Calu3 (cell line): ENCODE data around the gene CCDC73. TPM values are rescaled to one million over a fixed set of nuclear protein-coding genes. Genes with fewer than 3 reads are reported as not detected.
"Not testable (repeated sequence)": the region's sequence is repeated elsewhere in the genome, so short reads cannot be mapped to it uniquely, and the experiment has no call there.

Experiments used
- BruUV-seq: library from RNA; stranded (reverse); fragments of 400-500 nt; replicated peaks from 2 replicates; lab custom pipeline; 2021; lab: Mats Ljungman, UMichigan
- CTCF ChIA-PET: fragments of 300-600 bp; sonication (Branson Sonifier 250); formaldehyde crosslinking; loops from one replicate; lab custom pipeline; 2022; ENCODE audit warnings: antibody characterized with exemption; lab: Charles Lee
- DNase-seq: peaks from one replicate; pipeline ENCODE4 v3.0.0; 2022
- H3K27ac Mint-ChIP-seq: one replicate; pipeline ENCODE4 v1.8.0; 2022; ENCODE audit warnings: mixed read lengths; ENCODE audit not compliant: unreplicated experiment
- H3K27me3 Mint-ChIP-seq: one replicate; pipeline ENCODE4 v1.8.0; 2022; ENCODE audit warnings: mixed read lengths; ENCODE audit not compliant: unreplicated experiment
- H3K36me3 Mint-ChIP-seq: one replicate; pipeline ENCODE4 v1.8.0; 2022; ENCODE audit warnings: mild to moderate bottlenecking, moderate library complexity, mixed read lengths; ENCODE audit not compliant: insufficient read depth, unreplicated experiment
- H3K4me1 Mint-ChIP-seq: one replicate; pipeline ENCODE4 v1.8.0; 2022; ENCODE audit warnings: mild to moderate bottlenecking, low read depth, mixed read lengths; ENCODE audit not compliant: unreplicated experiment
- H3K4me3 Mint-ChIP-seq: one replicate; pipeline ENCODE4 v1.8.0; 2022; ENCODE audit warnings: mild to moderate bottlenecking, low read depth, moderate library complexity, mixed read lengths; ENCODE audit not compliant: unreplicated experiment
- H3K9me3 Mint-ChIP-seq: one replicate; pipeline ENCODE4 v1.8.0; 2022; ENCODE audit warnings: low read depth, mixed read lengths; ENCODE audit not compliant: unreplicated experiment
- CTCF ChIP-seq: fragments of 200-600 bp; IDR thresholded peaks from one replicate; pipeline ENCODE4 v1.8.0; 2022; ENCODE audit warnings: antibody characterized with exemption; ENCODE audit not compliant: unreplicated experiment
- intact Hi-C: fragments of 100-400 bp; cut with micrococcal nuclease; formaldehyde crosslinking; loops from one replicate; pipeline ENCODE4 v1.10.0; 2022; ENCODE audit not compliant: unreplicated experiment
- total RNA-seq: library from RNA; stranded (reverse); gene quantifications from 2 replicates; pipeline ENCODE4 v1.2.3, GENCODE V29; 2022

Gene CCDC73
- total RNA-seq, 1 experiment from 2014 or later: not detected

GRCh38 chr11:32606220-32606619 lies 188.2 kb downstream of the CCDC73 start:
- BruUV-seq: no TSS peak
- Mint-ChIP-seq H3K36me3 (peaks cover 44% of the 10 kb centered on the region), H3K4me3 (no peak overlapping the region), H3K27me3 (no peaks in the 10 kb centered on the region), H3K9me3 (peaks cover 5% of the 10 kb centered on the region), H3K27ac (no peak overlapping the region), H3K4me1 (no peaks in the 10 kb centered on the region)
- TF ChIP-seq CTCF: no peak
- intact Hi-C loops: no loop called here
- no peak for DNase-seq
- CTCF ChIA-PET: no interaction called here

GRCh38 chr11:32602657-32603415 lies 191.6 kb downstream of the CCDC73 start:
- DNase-seq: no peak
- Mint-ChIP-seq H3K27me3 (no peaks in the 10 kb centered on the region), H3K27ac (no peak overlapping the region), H3K9me3 (no peaks in the 10 kb centered on the region), H3K4me1 (no peaks in the 10 kb centered on the region), H3K36me3 (peaks cover 35% of the 10 kb centered on the region), H3K4me3 (no peak overlapping the region)
- CTCF ChIA-PET: no interaction called here
- intact Hi-C loops: no loop called here
- no peak for TF ChIP-seq CTCF
- no TSS peak for BruUV-seq

GRCh38 chr11:32597921-32598320 lies 196.5 kb downstream of the CCDC73 start:
- no peak overlapping the region for H3K27ac Mint-ChIP-seq
- intact Hi-C loops: no loop called here
- H3K36me3 Mint-ChIP-seq: peaks cover 50% of the 10 kb centered on the region
- TF ChIP-seq CTCF: no peak
- DNase-seq: no peak
- BruUV-seq: no TSS peak
- no peak overlapping the region for H3K4me3 Mint-ChIP-seq
- CTCF ChIA-PET: no interaction called here
- H3K27me3 Mint-ChIP-seq: no peaks in the 10 kb centered on the region
- H3K4me1 Mint-ChIP-seq: no peaks in the 10 kb centered on the region
- no peaks in the 10 kb centered on the region for H3K9me3 Mint-ChIP-seq

- H3K9me3 Mint-ChIP-seq, BruUV-seq, H3K27ac Mint-ChIP-seq: not testable (repeated sequence)
Measured at GRCh38 chr11:32596114-32596513, 198.3 kb downstream of the CCDC73 start.

GRCh38 chr11:32594272-32594671 lies 200.2 kb downstream of the CCDC73 start:
- Mint-ChIP-seq H3K27me3 (no peaks in the 10 kb centered on the region), H3K27ac (no peak overlapping the region), H3K4me3 (no peak overlapping the region), H3K9me3 (no peaks in the 10 kb centered on the region), H3K36me3 (peaks cover 65% of the 10 kb centered on the region), H3K4me1 (no peaks in the 10 kb centered on the region)
- CTCF ChIA-PET: no interaction called here
- no peak for DNase-seq
- intact Hi-C loops: no loop called here
- no peak for TF ChIP-seq CTCF
- BruUV-seq: no TSS peak

More at GRCh38 chr11:32596114-32596513, 198.3 kb downstream of the CCDC73 start:
- intact Hi-C loops, DNase-seq, H3K4me3 Mint-ChIP-seq, CTCF ChIA-PET, H3K4me1 Mint-ChIP-seq, H3K27me3 Mint-ChIP-seq: not testable (repeated sequence)
- H3K36me3 Mint-ChIP-seq: peaks cover 56% of the 10 kb centered on the region
